NOMO-1 treated with dmso at 0.1 percent for 144 hours (cell line): ENCODE data around the gene DUXB.

Experiments used
- DNase-seq: peaks from one replicate; lab custom pipeline; 2025; ENCODE audit not compliant: unreplicated experiment; lab: John Stamatoyannopoulos, UW

DUXB gene

DNA sequence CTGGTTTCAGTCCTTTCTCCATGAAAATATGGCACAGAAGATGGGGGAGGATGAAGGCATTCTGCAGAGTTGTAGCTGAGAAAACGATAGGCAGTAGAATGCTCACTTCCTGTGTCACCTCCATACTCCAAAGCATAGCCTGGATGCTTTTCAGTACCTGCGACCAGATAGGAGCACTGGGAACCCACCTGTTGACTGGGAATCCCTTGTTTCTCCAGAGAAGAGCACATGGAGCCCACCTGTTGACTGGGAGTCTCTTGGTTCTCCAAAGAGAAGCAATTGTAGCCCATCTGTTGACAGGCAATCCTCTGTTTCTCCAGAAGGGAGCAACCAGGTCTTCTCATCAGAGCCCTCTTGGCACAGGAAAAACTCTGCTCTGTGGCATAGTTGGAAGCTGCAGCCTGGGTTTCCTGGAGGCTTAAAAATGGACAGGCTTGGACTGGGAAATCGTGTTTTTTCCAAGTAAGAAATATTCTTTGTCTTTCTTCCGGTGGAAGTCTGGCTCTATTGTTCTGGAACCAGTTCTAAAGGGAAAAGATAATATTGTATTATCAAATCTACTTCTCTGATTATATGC lies 40.4 kb downstream of the DUXB start:
- DNase-seq: no peak

DNA sequence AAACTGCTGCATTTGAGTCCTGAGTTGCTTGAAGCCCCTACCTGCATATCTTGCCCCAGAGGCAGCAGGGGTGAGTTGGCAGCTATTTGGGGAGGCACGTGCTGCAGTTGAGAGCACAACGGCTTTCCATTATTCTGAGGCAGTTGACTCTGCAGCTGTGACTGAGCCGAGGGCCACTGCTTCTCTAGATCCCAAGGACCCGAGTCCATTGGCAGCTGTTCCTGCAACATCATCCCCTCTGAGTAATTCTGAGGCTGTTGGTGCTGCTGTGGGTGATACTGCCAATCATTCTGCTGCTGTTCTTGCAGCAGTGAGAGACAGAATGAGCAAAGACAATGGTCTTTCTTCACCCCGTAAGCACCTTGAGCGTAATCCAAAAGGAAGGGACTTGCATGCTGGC lies 40.9 kb downstream of the DUXB start:
- DNase-seq: no peak

DNA sequence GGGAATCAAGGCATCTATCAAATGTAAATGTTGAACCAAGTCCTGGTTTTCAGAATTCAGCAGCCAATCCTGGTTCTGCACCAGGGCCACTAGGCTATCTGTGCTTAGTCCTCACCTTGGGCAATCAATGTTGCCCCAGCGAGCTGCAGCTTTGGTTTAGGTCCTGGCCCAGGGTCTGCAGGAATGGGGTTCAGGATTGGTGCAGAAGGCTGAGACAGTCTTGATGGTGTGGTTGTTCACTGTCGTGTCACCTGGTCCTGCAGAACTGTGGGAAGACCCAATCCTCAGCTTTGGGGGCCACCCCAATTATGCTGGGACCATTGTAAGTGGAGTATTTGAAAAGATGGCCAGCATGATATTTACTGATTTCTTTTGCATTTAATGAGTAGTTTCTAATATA lies 43.1 kb downstream of the DUXB start:
- no peak for DNase-seq

DNA sequence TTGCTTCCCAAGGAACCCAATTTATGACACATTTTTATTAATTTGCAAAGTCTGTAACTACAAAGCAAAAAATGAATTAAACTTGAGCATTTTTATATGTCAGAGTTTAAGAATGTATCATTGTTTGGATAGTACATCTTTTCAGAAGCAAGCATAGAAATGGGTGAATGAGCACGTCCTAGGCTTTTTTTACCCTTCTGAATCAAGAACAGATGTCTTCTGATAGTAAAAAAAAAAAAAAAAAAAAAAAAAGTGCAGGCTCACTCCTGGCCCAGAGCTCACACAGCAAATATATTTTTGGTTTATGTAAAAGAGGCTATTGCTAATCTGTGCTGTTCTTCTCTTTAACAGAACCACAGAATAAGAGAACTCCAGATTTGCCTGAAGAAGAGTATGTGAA lies 47.3 kb downstream of the DUXB start:
- no peak for DNase-seq

DNA sequence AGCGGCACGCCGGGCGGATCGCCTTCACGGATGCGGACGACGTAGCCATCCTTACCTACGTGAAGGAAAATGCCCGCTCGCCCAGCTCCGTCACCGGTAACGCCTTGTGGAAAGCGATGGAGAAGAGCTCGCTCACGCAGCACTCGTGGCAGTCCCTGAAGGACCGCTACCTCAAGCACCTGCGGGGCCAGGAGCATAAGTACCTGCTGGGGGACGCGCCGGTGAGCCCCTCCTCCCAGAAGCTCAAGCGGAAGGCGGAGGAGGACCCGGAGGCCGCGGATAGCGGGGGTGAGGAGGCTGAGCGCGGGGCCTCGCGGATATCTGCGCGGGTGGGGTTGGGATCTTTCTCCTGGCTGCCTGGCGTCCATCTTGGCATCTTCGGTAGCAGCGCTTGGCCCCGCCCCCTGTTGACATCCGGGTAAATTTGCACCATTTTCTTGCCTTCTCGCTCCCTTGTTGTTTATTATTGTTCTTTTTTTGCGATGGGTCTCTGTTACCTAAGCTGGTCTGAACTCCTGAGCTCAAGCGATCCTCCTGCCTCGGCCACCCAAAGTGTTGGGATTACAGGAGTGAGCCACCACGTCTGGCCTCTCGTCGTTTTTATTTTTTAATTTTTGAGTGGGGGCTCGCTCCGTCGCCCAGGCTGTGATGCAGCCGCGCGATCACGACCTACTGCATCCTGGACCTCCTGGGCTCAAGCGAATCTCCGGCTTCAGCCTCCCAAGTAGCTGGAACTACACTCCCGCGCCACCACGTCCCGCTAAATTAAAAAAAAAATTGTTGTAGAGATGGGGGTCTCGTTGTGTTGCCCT lies 52.8 kb downstream of the DUXB start:
- peak; percentile 69 for DNase-seq

DNA sequence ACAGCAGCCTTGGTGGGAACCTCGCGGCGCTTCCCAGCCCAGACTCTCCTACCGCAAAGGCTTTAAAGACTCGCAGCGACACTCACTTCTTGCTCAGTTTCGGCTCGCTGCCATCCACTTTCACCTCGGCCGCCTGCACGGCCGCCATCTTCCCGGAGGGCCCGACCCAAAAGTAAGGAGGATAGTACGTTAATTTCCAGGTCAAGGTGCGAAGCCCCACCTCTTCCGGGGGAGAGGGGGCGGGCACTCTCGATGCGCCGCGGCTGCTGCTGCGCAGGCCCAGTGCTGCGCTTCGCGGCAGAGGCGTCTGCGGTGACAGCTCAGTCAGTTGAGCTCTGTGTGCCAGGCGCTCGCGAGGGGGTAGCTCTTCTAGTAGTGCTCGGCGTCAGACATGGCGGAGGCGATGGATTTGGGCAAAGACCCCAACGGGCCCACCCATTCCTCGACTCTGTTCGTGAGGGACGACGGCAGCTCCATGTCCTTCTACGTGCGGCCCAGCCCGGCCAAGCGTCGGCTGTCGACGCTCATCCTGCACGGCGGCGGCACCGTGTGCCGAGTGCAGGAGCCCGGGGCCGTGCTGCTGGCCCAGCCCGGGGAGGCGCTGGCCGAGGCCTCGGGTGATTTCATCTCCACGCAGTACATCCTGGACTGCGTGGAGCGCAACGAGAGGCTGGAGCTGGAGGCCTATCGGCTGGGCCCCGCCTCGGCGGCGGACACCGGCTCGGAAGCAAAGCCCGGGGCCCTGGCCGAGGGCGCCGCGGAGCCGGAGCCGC lies 53.6 kb downstream of the DUXB start, which contains the start of the genes KARS1 and TERF2IP:
TSS of gene KARS1 (minus strand) at position 174 of the 773 bp plus-strand sequence. CDS start at position 148, 26 bp downstream.
TSS of gene TERF2IP (plus strand) at position 282 of the 773 bp plus-strand sequence. CDS start at position 392, 110 bp downstream.
- peak; percentile 95 for DNase-seq

DNA sequence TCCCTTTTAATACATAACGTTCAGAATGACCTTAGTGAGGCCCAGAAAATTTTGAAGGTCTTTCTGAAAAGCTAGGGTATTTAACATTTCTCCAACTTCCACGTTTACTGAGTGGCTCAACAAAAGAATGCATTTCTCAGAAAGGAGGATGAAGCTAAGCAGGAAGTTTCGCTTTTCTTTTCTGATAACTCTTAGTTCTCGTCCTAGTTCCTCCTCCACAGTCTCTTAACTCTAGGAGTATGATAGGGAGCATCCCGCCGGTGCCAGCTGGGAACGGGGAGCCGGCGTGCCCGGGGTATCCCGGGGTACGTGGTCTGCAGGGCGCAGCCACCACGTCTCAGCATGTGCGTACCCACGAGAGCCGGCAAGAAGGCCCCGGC lies 54.2 kb downstream of the DUXB start:
- no peak for DNase-seq

DNA sequence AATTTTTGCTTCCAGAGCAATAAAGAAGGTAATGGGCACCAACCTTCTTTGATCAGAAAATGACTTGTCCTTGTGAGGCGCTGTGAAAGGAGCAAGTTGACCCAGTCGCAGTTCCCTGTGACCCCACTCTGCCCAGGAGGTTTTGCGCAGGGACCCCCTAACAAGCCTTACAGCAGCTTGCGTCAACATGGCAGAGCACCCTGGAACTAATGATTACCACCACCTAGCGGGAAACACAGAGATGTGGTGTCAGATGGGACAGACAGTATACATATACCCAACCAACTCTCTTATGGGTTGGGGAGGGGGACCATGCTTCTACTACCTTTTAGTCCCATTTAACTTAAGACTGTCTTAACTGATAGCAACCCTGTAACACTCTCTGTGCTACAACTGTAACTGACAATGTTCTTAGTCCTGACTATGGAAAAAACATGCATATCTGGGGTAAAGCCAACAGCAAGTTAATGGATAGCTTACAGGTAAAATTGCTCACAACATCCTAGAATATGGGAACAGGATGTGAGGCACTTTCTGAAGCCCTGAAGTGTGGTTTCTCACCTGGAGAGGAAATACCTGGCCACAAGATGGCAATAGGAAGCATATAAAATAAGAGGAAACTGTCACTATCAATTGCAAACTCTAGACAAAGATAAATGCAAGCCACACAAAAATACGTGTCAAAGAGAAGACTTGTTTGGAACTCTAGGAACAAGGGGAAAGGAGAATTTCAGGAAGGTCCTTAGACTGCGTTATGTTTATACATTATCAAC lies 56.8 kb downstream of the DUXB start:
- no peak for DNase-seq
